OCI-LY7 (cell line): ENCODE data around the gene LCE4A.

Source experiments
- EZH2phosphoT487 ChIP-seq: fragments of 200-600 bp; sonication (generic); IDR thresholded peaks from 2 replicates; pipeline ENCODE4 v1.6.1; 2018; ENCODE audit warnings: low read depth, borderline replicate concordance, mild to moderate bottlenecking, mixed run types, antibody characterized with exemption, low read length, moderate library complexity, mixed read lengths
- TF ChIP-seq, protein P1 (sequence below): fragments of 200-600 bp; sonication (generic); conservative IDR thresholded peaks from 2 replicates; pipeline ENCODE4 v1.5.1; 2014; ENCODE audit warnings: mild to moderate bottlenecking, antibody characterized with exemption, low read length, moderate library complexity, mixed read lengths

DNA sequence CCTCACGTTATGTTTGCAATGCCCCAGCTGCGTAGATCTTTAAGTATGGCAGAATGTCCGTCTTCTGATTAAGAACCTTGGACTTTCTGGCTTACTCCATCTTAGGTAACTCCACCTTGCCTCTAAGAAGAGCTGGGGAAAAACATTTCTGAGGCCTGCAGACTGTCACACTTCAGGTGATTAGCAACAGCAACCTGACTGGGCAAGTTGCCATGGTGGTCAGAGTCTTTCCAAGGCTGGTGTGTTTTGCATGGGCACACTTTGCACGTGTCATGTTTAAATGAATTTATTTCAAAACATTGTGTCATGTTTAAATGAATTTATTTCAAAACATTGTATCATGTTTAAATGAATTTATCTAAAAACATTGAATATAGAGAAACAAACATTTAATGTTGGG is 50.7 kb downstream of the LCE4A start:
- TF ChIP-seq, protein P1, sequence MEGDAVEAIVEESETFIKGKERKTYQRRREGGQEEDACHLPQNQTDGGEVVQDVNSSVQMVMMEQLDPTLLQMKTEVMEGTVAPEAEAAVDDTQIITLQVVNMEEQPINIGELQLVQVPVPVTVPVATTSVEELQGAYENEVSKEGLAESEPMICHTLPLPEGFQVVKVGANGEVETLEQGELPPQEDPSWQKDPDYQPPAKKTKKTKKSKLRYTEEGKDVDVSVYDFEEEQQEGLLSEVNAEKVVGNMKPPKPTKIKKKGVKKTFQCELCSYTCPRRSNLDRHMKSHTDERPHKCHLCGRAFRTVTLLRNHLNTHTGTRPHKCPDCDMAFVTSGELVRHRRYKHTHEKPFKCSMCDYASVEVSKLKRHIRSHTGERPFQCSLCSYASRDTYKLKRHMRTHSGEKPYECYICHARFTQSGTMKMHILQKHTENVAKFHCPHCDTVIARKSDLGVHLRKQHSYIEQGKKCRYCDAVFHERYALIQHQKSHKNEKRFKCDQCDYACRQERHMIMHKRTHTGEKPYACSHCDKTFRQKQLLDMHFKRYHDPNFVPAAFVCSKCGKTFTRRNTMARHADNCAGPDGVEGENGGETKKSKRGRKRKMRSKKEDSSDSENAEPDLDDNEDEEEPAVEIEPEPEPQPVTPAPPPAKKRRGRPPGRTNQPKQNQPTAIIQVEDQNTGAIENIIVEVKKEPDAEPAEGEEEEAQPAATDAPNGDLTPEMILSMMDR = no peak
- TF ChIP-seq EZH2phosphoT487 = no peak
